CD4-positive, alpha-beta T cell treated with Interleukin-4 for 1 hour (primary cell): Measurements from ENCODE around the gene AUTS2.
"Not testable (repeated sequence)": the region's sequence is repeated elsewhere in the genome, so short reads cannot be mapped to it uniquely, and the experiment has no call there.

Source experiments
- DNase-seq, 2 donors: peaks; one replicate each; pipeline ENCODE4 v3.0.0-alpha.2; 2020 to 2022

Gene AUTS2

DNA sequence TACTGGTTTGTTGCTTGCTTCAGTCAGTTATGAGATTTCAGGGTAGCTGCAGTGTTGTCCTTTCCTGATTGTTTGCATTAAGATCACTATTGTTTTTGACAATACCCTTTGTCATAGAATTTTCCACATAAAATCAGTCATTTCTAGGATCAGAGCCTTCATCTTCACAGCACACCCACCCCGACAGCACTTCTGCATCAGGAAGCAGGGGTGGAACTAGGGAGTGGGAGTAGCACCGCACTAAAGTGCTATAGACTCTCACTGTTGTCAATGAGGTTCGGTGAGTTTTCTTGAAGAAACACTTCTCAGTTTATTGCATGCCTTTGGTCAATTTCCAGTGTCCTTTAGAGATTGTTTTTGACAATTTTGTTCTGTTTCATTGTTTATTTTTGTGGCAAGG lies 632.5 kb downstream of the AUTS2 start:
- DNase-seq: no peak

DNA sequence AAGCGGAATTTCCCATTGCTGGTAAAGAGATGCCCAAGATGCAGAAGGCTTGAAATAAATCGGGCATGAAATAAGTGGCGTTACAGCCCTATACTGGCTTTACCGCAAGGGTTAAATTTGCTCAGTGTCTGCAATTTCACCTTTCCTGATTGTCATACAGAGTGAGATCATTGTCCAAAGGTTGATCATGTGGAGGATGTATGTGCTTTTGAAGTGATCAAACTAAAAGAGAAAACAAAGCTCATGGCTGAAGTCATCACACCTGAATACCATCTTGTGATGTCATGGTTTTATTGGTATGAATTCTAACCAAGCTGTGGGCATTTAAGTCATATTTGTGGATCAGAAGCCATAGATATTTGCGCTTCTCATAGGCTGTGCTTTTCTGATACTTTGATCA lies 635.5 kb downstream of the AUTS2 start:
- DNase-seq: no peak

DNA sequence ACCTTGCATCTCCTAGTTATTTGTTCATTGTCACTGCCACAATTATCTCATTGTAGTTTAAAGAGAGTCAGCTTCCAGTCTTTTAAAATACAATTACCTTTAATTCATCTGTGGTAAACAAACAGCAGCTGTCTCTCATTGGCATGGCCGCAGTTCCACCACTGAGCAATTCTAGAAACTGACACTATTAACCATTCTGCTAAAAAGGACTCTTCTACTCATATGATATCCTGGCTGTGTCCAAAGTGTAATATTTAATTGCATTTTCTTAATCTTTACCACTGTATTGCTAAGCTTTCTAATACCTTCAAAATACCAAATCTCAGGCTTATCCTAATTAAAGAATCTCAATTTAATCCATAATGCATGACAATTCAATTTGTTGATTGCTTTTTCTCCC lies 639.0 kb downstream of the AUTS2 start:
- DNase-seq: no peak

DNA sequence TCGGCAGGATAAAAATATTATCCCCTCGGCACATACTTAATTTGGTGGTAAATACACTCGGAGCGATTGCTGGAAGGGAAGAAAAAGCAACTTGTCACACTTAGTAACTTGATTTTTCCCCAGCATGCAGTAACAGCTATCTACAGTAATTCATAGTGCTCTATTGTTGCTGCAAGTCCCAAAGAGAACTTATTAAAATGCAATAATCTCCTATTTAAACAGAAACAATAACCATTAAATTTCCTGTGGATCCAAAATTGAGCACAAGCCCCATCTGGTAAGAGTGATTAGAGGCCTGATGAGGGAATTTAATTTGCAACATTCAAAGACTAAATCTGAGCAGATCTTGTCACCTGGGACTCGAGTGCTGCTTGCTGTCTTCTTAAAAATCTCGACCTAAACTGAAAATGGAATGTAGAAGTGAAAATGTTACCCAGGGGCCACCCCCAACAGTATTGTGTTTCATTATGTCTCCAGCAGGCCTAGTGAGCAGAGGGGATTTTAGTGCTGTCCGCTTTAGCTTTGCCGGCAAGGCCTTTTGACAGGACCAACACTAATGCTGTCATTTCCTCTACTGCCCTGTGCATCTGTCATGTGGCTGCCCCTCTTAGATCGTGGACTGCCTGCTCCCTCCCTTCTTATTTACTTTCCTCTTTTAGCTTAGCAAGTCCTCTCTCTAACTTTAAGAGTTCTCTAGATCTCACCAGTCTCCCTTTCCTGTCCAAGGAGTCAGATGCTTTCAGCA lies 639.7 kb downstream of the AUTS2 start:
- peak in 1 of 2 donors; percentile 16 for DNase-seq

DNA sequence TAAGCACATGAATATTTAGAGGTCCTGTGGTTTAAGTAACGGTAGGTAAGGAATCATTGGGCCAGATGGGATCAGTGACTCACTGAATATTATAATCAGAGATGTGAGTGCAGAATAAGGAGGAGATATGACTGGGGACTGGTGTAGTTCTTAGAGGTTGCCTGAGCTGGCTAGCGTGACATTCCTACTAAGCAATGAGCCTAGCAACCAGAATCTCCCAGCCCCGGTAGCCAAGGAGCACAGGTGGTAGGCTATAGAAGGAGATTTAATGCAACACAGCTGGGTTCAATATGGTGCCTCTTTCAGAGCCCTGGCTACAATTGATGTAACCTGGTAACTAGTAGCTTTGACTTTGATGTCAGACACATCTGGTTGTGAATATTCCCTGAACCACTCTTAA lies 641.6 kb downstream of the AUTS2 start:
- DNase-seq: no peak

DNA sequence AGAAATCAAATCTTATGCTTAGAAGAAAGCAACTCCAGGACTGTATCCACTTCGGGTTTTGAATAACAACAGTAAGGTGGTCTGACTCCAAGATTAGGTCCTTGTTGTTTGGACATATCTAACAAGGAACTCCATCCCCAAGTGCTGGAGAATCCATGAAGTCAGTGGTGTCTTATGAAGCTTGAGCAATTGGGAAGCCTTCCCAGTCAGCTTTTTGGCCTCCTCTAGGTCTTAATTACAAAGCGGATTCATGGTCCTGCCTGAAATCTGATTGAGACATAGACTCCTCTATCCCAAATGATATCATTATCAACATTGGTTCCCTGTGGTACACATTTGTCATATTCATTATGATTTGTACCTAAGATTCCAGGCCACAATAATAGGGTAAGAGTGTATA lies 642.6 kb downstream of the AUTS2 start:
- DNase-seq: no peak

DNA sequence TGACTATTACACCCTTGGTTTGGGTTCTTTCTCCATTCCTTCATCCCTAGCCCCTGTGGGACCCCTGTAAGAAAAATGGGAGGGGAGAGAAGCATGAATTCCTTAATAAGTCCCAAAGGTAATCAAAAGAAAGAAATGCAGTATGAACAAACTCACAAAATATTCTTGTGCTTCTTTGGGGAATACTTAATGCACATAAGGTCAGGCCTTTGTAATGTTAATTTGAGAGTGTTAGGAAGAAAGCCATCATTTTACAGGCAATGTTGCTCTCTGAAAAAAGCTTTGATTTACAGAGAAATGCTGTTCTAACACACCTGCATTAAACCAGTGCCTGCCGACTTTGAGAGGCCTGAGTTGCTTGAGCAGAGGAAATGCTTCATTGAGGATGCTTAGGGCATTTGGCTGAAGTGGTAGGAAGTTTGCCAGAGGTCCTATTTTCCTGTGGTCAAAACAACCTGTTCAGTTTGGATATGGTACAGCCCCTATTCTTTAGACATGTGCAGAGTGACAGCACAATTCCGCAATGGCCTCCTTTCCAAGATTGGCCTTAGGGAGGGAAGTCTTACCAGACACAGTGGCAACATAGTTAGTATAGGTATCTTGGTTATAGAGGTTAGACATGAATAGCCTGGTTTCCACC lies 643.4 kb downstream of the AUTS2 start:
- no peak for DNase-seq

DNA sequence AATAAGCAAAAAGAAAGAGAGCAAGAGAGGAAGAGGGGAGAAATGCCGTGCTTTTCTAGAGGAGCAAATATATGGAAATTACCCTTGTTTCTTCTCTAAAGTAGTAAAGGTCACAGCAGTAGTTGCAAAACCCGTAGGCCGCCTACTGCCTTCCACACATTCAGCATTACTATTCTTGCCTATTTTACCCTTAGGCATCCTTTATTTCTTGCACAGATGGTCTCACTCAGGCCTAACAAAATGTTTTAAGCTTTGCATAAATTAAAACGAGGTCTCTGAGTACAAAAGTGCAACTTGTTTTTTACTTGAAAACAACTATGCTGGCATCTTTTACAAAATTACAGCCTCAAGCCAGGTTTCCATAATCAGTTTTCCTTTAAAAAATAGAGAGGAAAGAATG lies 644.6 kb downstream of the AUTS2 start:
- no peak for DNase-seq

DNA sequence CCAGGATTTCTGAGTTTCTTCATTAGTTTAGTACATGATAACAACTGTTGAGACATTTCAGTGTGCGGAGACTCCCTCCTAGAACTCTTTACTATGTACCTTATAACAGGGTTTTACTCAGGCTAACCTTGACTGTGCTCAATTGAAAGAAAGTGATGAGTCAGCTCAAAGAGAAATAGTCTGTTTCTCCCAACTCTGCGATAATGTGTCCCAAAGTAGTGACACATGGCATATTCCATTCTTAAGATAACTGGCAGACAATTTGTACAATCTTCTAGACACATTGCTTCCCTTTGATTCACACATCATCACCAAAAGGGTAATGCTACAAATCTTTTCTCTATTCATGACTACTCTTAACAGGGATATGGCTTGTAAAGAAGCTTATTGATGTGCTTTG lies 645.2 kb downstream of the AUTS2 start:
- no peak for DNase-seq

DNA sequence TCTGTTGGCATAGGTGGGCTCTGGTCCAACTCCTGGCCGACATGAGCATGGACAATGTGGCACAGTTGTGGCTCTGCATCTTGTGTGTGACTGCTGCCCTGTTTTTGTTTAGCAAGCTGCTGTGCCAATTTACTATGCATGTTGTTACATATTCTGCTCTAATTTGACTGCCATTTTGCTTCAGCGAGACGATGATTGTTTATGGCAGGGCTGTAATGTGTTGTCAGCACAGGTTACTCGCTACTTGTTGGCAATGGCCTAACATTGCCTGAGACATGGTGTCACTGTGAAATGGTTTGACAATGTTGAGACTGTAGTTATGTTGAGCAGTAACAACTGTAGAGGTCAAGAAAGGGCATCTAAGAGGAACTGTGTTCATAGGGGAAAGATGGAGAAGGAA lies 659.6 kb downstream of the AUTS2 start:
- no peak for DNase-seq

DNA sequence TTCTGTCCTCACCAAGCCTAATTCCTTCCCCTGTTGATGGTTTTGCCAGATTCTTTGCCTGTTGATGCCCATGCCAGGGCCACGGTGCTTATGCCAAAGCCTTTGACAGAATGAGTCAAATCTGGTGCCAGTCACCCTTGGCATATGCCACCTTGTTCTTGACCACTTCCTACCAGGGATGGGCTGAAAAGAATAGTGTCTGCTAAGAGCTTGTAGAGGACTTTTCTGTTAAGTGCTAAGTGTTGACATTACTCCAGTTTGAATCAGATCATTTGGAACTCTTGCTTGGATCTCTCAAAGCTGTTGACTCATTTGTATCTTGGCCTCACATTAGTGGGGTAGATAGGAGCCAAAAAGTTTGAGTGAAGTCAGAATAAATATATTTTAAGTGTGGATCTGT lies 661.2 kb downstream of the AUTS2 start:
- DNase-seq: no peak

DNA sequence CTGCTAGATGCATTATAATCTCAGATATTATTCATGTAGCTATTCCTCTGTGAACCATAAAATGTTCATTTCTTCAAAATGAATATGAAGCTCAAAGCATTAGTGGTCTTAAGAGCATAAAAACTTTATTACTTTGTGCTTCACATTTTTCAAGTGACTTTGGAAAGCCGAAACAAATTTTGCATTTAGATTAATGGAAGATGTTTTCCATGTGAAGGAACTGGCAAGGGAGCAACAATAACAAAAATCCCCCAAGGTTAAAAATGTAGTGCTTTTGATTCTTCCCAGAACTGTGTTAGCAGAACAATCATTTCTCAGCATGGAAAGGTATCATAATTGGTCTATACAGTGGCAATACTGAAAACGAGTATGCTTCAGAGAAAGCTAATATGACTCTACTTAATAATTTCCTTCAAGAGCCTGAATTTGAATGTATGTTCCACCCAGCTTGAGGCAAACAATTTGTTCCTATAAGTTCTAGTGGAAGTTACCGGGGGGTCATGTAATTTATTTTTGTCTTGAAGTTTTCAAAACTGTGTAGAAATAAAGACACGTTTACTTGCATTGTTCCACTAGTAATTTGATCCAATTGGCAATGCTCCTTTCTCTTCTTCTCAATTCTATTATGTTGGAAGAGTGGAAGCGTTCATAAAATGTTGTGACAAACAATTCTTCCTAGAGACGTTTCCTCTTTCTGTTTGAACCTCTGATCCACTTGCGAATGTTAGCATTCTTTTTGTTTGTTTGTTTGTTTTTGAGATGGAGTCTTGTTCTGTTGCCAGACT lies 665.4 kb downstream of the AUTS2 start:
- no peak for DNase-seq

DNA sequence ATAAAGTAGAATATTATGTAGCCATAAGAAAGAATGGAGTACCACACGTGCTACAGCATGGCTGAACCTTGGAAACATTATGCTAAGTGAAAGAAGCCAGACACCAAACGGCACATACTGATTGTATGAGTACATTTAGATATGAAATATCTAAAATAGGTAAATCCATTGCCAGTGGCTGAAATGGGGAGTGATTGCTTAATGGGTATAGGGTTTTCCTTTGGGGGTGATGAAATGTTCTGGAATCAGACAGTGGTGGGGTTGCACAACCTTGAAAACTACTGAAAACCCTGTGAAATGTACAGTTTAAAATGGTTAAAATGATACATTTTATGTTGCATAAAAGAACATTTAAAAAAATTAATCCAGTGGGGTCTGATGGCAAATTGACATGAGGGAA lies 667.9 kb downstream of the AUTS2 start:
- DNase-seq: no peak

DNA sequence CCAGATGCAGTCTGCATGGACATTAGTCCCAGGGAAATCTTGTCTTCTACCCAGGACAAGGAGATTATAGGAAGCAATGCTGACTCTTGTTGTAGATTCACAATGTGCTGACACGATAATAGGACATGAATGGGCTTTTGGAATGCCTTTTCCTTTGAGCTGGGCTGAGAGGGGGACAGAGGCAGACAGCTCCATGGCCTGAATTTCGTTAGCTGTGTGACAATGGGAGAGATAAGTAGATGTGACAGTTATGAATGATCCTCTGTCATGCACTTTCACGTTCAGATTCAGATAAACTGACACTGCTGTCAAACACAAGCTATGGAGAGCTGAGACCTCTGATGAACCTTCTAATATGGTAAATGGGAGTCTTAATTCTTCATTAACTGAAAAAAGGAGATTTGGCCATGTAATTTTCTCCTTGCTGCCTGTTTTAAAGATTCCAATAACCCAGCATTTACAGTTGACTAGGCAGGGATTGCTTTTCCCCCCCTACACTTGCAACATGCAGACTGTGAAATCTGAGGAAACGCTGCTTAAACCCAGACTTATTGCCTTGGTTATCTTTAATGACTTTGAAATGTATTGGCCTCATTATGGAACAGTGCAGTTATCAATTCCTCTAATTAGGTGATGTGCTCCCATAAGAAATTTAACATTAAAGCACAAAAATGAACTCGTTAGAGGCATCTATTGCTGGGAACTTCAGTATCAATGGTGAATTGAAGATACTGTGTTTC lies 669.3 kb downstream of the AUTS2 start:
- no peak for DNase-seq

DNA sequence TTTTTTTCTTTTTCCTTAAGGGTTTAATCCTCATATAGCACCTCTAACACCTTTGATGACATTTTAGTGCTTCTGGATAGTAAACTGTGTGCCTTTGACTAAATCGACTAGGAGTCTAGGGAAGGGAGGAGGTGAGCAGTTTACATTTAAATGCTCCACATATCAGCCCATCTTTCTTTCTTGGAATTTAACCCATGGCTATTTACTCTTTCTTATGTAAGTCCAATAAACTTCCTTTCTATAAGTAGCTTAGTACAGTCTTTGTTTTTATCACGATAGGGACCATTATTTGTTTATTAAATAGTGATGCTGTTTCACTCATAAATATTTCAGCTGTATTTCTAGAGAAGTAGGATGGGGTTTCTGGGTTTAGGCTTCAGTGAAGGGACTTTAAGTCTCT lies 669.9 kb downstream of the AUTS2 start:
- DNase-seq: no peak

DNA sequence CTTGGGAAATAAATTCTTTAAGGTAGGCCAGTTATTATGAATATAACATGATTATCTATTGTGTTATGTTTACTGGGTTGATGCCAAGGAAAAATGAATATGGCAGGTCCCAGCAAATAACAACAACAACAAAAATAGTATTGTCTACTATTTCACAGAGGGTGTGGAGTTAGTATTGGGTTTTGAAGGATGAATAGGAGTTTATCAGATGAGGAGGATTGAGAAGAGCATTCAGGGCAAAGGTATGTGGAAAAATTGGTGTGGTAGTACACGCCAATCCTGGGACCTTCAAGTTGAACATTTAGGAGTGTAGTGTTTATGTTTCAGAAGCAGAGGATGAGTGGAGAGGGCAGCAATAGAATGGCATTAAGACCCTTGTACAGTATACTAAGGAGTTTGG lies 671.9 kb downstream of the AUTS2 start:
- no peak for DNase-seq

DNA sequence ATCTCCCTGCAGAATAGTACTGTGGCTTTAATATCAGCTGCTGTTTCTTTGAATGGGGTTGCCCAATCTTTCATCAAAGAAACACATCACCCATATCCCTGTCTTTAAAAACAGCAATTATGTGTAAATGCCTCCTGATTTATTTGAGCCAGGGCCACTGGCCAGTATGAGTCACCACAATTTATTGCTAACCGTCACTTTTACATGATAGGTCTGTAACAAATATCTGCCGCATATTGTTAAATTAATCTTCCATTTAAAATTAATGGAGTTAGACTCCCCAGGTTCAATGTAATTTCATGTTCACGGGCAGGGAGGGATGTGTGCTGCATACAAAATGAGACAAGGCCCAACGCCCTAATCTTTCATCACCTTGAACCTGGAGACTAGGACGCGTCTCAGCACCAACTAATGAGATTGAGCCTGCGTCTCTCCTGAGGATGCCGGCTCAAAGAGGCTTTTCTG lies 673.4 kb downstream of the AUTS2 start:
- DNase-seq: no peak

DNA sequence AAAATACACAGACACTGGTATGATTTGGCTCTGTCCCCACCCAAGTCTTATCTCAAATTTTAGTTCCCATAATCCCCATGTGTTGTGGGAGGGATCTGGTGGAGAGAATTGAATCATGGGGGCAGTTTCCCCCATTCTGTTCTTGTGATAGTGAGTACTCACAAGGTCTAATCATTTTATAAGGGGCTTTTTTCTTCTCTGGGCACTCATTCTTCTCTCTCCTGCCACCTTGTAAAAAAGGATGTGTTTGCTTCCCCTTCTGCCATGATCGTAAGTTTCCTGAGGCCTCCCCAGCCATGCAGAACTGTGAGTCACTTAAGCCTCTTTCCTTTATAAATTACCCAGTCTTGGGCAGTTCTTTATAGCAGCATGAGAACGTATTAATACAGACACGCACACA lies 677.3 kb downstream of the AUTS2 start:
- not testable (repeated sequence) for DNase-seq

DNA sequence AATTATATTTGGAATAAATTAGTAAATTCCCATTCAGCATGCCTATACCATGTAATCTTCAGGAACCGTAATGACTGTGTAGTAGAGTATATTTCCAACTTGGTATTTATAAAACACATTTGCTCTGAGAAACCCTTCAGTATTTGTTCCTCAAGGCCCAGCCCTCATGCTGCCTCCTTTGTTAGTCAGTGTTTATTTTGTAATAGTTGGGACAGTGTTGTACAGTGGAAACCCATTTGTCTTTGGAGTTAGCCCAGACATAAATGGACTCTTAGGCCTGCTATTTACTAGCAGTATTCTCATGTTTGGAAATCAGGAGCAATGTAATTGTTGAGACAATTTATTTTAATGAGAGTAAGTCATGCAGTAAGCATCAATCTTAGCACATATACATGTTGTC lies 686.9 kb downstream of the AUTS2 start:
- DNase-seq: no peak

DNA sequence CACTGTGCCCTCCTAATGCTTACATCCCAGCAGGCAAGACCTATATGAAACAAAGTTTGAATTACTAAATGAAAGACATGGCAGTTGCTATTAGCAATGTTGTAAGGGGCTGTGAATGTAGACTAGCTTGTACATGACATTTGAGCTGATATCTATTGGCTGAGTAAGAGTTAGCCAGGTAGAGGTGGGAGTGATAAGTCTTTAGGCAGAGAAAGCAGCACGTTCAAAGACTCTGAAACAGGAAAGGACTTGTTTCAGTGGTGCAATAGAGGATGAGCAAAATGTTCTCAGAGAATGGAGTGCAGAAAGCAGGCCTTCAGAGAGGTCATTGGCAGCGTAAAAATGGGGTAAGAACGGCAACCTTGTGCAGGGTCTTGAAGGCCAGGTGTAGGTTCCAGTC lies 687.6 kb downstream of the AUTS2 start:
- no peak for DNase-seq

DNA sequence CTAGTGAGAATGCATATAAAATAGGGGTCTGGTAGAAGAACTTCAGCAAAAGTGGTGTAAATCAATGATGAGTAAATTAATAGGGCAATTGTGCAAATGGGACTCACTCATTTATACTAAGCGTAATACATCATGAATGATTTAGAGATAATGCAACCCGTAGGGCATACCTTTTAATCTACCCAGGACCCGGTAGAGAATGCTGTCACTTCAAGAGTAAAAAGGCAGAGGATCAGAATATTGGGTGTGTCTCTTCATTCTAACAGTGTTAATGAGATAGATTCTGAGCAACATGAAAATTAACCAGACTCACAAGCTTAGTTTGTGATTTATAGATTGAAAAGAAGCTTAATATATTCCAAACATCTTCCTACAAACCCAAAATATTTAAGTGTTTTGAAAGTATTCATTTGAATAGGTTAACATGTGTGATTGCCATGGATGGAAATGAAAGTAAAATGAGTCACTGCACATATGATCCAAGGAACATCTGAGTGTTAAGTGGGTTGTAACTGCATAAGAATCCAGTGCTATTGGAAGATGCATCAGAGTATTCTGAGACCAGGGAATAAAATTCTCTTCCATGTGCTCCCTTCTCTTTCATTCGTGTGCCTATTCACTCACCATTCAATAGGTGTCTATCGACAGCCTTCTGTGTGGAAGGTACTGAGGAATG lies 690.6 kb downstream of the AUTS2 start:
- DNase-seq: no peak

DNA sequence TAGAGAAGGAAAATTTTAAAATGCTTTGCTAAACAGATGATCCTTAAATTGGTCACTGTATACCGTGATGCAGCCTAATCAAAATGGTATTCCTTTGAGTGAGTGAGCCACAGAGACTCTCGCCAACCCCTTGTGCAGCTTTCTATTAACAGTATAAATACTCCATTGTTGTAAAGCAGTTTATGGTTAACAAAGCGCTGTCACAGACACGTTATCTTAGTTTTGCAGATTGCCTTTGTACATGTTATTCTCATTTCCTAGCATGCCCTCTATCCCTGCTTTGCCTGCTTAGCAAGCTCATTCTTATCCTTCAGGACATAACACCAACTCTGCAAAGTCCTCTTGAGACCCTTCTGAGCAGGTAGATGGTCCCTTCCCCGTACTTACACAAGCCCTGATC lies 694.4 kb downstream of the AUTS2 start:
- DNase-seq: no peak
